ENCODE data around the gene RFC2.

GRCh38 chr7:74258639-74259038 lies 4.4 kb upstream of the RFC2 start:
- no peak for TF ChIP-seq CTCF (IDR thresholded peaks at IDR 0.05)
- TF ChIP-seq POLR2A (IDR thresholded peaks at IDR 0.05): no peak

Measured in prostate gland (tissue), 2 donors.